GM10266 (cell line): ENCODE measurements around the gene HOPX.

ENCODE experiments used
- DNase-seq: peaks from one replicate; pipeline ENCODE4 v3.0.0; 2012; ENCODE audit errors: extremely low spot score
- CTCF ChIP-seq: IDR thresholded peaks from 2 replicates; pipeline ENCODE4 v1.5.1; 2012; ENCODE audit warnings: mild to moderate bottlenecking, low read depth; ENCODE audit not compliant: control insufficient read depth, insufficient read depth; ENCODE audit errors: missing control alignments

HOPX gene

GRCh38 chr4:56603297-56603696 lies 77.8 kb downstream of the HOPX start:
- no peak for TF ChIP-seq CTCF
- DNase-seq = no peak
